ENCODE data around the gene VANGL1. TPM values are rescaled to one million over a fixed set of nuclear protein-coding genes. Genes with fewer than 3 reads are reported as not detected.

The VANGL1 gene
- total and polyA plus RNA-seq, 9 donors = 4.9 to 10.2 (median 7.4) TPM

DNA sequence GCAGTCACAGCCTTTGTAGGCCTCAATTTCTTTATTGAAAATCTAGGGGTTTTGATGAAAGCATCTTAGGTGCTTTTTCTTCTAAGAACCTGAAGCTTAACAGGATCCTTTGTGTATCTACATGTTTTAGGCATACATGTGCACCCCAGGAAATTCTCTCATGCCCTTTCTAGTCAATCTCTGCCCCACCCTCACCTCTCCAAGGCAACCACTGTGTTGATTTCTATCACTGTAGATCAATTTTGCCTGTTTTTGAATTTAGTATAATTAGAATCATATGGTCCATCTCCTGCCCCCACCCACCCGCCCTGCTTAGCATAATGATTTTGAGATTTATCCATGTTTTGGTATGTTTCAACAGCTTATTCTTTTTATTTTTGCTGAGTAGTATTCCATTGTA, 19.4 kb downstream of the VANGL1 start:
- H3K27ac ChIP-seq (ENCODE audit: low read length) = no peak overlapping the region
- H3K9me3 ChIP-seq (replicated peaks; ENCODE audit: control insufficient read depth, low read depth, low read length) = no peaks in the 10 kb centered on the region
- H3K4me3 ChIP-seq (ENCODE audit: low read length) = no peak overlapping the region
- no peaks in the 10 kb centered on the region for H3K27me3 ChIP-seq (ENCODE audit: control insufficient read depth, insufficient read depth, low read length)
- no CpG with 5 or more reads among the region's 1 CpG for WGBS (ENCODE audit: insufficient coverage)
- H3K36me3 ChIP-seq (ENCODE audit: control insufficient read depth, insufficient read depth, low read length) = peaks cover 41% of the 10 kb centered on the region
- DNase-seq = no peak
- H3K4me1 ChIP-seq (ENCODE audit: control insufficient read depth, insufficient read depth, low read length) = no peaks in the 10 kb centered on the region

DNA sequence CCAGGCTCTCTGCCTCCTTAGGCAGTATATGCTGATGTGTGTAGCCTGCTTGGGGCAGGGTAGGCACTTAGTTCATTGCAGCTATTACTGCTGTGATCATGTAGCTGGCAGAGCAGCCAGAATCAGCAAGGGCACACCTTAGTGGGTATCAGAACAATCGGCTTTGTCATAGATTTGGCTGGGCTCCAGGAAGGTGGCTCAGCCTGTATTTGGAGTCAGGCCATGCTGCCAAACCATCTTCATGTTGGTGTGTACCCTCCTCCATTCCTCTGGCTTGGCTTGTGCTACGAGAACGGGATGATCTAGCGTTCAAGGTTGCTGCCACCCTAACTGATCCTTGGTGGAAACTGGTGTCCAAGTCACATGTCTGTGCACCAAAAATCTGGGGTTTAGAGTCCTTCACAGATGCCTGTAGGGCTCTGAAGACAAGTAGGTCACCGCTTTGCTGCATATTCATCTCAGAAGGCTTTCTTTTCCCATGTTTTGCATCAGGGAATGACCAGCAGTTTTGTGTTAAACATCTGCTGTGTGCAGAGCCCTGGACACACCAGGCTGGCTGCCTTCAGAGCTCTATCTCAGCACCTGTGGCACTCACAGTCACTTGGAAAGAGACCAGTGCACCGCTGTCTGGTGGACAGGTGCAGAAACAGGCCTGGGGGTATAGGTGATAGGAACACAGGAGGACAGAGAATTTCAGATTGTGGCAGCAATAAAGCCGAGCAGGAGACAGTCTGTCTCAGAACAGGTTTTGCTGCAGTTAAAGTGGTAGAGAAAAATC, 23.7 kb downstream of the VANGL1 start:
- H3K9me3 ChIP-seq (replicated peaks; ENCODE audit: control insufficient read depth, low read depth, low read length) = peaks cover 3% of the 10 kb centered on the region
- no peaks in the 10 kb centered on the region for H3K27me3 ChIP-seq (ENCODE audit: control insufficient read depth, insufficient read depth, low read length)
- H3K27ac ChIP-seq (ENCODE audit: low read length) = no peak overlapping the region
- no peak for DNase-seq
- no peaks in the 10 kb centered on the region for H3K4me1 ChIP-seq (ENCODE audit: control insufficient read depth, insufficient read depth, low read length)
- no peak overlapping the region for H3K4me3 ChIP-seq (ENCODE audit: low read length)
- 91% methylated on average over 7 of the region's 7 CpGs for WGBS (ENCODE audit: insufficient coverage)
- H3K36me3 ChIP-seq (ENCODE audit: control insufficient read depth, insufficient read depth, low read length) = peaks cover 47% of the 10 kb centered on the region

DNA sequence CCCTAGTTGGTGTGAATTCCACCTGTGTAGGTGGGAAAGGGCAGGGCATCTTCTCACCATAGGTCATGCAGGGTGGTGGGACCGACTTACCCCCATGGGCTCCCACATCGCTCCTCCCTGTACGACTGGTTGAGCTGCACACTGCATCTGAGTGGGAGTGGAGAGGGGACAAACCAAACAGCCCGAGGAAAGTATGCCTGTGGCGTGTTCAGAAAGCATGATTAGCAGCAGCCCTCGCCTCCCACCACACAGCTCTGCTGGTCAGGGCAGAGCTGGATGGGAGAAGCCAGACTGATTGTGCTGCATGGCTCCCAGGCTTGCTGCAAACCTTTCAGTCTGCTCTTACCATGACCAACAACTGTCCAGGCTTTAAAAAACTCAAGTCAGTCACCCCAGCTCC, 24.4 kb downstream of the VANGL1 start:
- H3K4me3 ChIP-seq (ENCODE audit: low read length) = no peak overlapping the region
- H3K27me3 ChIP-seq (ENCODE audit: control insufficient read depth, insufficient read depth, low read length) = no peaks in the 10 kb centered on the region
- whole genome bisulfite sequencing (ENCODE audit: insufficient coverage) = 90% methylated on average over 6 of the region's 6 CpGs
- DNase-seq = no peak
- H3K27ac ChIP-seq (ENCODE audit: low read length) = no peak overlapping the region
- peaks cover 2% of the 10 kb centered on the region for H3K4me1 ChIP-seq (ENCODE audit: control insufficient read depth, insufficient read depth, low read length)
- H3K36me3 ChIP-seq (ENCODE audit: control insufficient read depth, insufficient read depth, low read length) = peaks cover 41% of the 10 kb centered on the region
- peaks cover 3% of the 10 kb centered on the region for H3K9me3 ChIP-seq (replicated peaks; ENCODE audit: control insufficient read depth, low read depth, low read length)

DNA sequence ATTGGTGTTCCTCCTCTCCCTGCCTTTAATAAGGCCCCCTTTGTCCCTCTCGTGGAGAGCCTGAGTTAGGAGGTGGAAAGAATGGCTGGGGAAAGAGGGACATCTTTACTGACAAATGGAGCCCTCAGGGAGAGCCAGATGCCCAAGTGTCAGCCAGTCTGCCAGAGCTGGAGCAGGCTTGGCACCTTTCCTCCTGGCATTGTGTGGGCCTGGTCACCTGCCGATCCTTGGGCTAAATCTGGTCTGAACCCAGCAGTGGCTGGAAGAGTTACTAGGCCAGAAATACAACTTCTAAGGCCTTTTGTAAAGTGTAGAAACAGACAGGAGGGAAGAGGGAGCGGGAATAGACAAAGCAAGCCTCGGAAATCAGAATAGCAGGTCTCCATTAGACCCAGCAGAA, 24.9 kb downstream of the VANGL1 start:
- Histone ChIP-seq H3K36me3 (ENCODE audit: control insufficient read depth, insufficient read depth, low read length) (peaks cover 41% of the 10 kb centered on the region), H3K4me1 (ENCODE audit: control insufficient read depth, insufficient read depth, low read length) (peaks cover 2% of the 10 kb centered on the region), H3K27ac (ENCODE audit: low read length) (no peak overlapping the region), H3K4me3 (ENCODE audit: low read length) (no peak overlapping the region), H3K27me3 (ENCODE audit: control insufficient read depth, insufficient read depth, low read length) (no peaks in the 10 kb centered on the region), H3K9me3 (replicated peaks; ENCODE audit: control insufficient read depth, low read depth, low read length) (peaks cover 3% of the 10 kb centered on the region)
- no peak for DNase-seq
- WGBS (ENCODE audit: insufficient coverage) = 89% methylated on average over 3 of the region's 4 CpGs

DNA sequence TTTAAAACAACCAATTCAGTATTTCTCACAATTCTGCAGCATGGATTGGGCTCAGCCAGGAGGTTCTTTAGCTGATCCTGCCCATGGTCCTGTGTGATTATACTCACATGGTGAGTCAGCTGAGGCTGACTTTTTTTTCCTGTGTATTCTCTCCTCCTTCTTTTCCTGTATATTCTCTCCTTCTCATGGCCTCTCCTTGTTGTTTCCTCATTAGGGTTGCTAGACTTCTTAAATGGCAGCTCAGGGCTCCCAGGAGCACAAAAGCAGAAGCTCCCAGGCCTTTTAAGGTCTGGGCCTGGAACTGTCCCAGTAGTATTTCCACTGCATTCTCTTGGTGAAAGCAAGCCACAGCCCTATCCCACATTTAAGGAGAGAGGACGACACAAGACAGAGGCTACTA, 26.8 kb downstream of the VANGL1 start:
- H3K9me3 ChIP-seq (replicated peaks; ENCODE audit: control insufficient read depth, low read depth, low read length) = peaks cover 3% of the 10 kb centered on the region
- WGBS (ENCODE audit: insufficient coverage) = no CpG with 5 or more reads among the region's 1 CpG
- H3K4me3 ChIP-seq (ENCODE audit: low read length) = no peak overlapping the region
- H3K27ac ChIP-seq (ENCODE audit: low read length) = no peak overlapping the region
- DNase-seq = no peak
- no peaks in the 10 kb centered on the region for H3K27me3 ChIP-seq (ENCODE audit: control insufficient read depth, insufficient read depth, low read length)
- peaks cover 2% of the 10 kb centered on the region for H3K4me1 ChIP-seq (ENCODE audit: control insufficient read depth, insufficient read depth, low read length)
- peaks cover 35% of the 10 kb centered on the region for H3K36me3 ChIP-seq (ENCODE audit: control insufficient read depth, insufficient read depth, low read length)

DNA sequence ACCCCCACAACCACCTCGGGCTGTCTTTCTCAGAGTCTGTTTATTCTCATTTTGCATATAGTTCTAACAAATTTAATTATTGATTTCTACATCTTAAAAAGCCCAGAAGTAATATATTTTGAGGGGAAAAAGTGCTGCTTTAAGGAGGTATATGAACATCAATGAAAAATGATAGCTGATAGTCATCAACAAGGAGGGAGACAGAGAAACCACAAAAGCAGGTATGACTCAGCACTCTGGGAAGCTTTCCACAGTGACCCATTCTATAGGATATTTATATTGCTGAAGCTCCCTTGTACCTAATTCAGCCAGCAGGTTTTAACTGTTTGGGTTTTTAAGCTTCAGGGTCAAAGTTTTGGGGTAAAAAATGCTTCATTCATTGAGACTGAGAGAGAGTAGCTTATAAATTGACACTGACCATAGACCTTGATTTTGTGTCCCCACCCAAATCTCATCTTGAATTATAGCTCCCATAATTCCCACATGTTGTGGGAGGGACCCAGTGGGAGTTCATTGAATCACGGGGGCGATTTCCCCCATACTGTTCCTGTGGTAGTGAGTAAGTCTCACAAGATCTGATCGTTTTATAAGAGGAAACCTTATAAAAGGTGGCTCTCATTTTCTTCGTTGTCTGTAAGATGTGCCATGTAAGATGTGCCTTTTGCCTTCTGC, 27.4 kb downstream of the VANGL1 start:
- WGBS (ENCODE audit: insufficient coverage) = no CpG with 5 or more reads among the region's 5 CpGs

DNA sequence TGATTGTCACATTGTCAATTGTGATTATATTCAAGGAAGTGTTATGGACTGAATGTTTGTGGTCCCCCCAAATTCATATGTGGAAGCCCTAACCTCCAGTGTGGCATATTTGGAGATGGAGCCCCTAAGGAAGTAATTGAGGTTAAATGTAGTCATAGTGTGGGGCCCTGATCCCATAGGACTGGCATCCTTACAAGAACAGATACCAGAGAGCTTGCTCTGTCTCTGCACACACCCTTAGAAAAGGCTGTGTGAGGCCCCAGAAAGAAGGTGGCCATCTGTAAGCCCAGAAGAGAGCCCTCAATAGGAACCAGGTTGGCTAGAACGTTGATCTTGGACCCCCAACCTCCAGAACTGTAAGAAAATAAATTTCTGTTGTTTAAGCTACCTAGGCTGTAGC, 28.1 kb downstream of the VANGL1 start:
- H3K4me1 ChIP-seq (ENCODE audit: control insufficient read depth, insufficient read depth, low read length) = peaks cover 2% of the 10 kb centered on the region

More for the DNA sequence above, 27.4 kb downstream of the VANGL1 start:
- H3K36me3 ChIP-seq (ENCODE audit: control insufficient read depth, insufficient read depth, low read length) = peaks cover 29% of the 10 kb centered on the region
- H3K4me3 ChIP-seq (ENCODE audit: low read length) = no peak overlapping the region
- H3K4me1 ChIP-seq (ENCODE audit: control insufficient read depth, insufficient read depth, low read length) = peaks cover 2% of the 10 kb centered on the region
- H3K27ac ChIP-seq (ENCODE audit: low read length) = no peak overlapping the region
- peaks cover 3% of the 10 kb centered on the region for H3K9me3 ChIP-seq (replicated peaks; ENCODE audit: control insufficient read depth, low read depth, low read length)
- H3K27me3 ChIP-seq (ENCODE audit: control insufficient read depth, insufficient read depth, low read length) = no peaks in the 10 kb centered on the region
- no peak for DNase-seq

DNA sequence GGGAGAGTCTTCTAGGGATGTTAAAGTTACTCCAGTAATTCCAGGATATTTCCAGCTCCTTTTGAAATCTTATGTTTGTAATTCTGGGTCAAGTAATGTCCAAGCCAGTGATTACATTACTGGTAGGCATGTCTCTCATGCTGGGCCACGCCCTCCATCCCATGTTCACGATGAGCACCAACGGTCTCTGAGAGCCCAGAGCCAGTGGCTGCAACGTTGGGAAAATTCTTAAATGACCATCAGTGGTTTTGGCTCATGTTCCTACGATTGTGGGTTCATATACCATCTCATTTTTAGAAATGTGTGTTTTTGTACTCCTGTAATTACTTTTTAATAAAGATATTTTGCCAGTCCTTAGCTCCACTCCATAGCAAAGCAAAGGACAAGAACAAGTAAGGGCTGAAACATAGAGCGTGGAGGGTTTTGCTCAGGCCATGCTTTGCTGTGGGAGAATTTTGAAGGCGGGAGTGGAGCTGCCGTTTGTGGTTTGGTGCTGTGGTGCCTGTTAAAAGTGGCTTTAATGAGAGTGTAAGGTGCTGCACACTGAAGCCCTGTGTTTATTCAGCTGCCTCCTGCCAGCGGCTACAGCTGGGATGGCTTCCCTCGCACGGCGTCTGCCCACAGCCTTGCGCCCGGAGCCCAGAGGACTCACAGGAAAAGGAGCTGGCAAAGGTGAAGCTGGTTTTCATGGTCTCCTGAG, 28.9 kb downstream of the VANGL1 start:
- H3K9me3 ChIP-seq (replicated peaks; ENCODE audit: control insufficient read depth, low read depth, low read length) = peaks cover 3% of the 10 kb centered on the region
- H3K4me1 ChIP-seq (ENCODE audit: control insufficient read depth, insufficient read depth, low read length) = peaks cover 2% of the 10 kb centered on the region
- 75% methylated on average over 11 of the region's 14 CpGs for WGBS (ENCODE audit: insufficient coverage)
- no peaks in the 10 kb centered on the region for H3K27me3 ChIP-seq (ENCODE audit: control insufficient read depth, insufficient read depth, low read length)
- no peak overlapping the region for H3K27ac ChIP-seq (ENCODE audit: low read length)
- H3K4me3 ChIP-seq (ENCODE audit: low read length) = no peak overlapping the region
- DNase-seq = no peak
- H3K36me3 ChIP-seq (ENCODE audit: control insufficient read depth, insufficient read depth, low read length) = peaks cover 20% of the 10 kb centered on the region

More for the DNA sequence above, 28.1 kb downstream of the VANGL1 start:
- peaks cover 27% of the 10 kb centered on the region for H3K36me3 ChIP-seq (ENCODE audit: control insufficient read depth, insufficient read depth, low read length)
- no CpG with 5 or more reads among the region's 1 CpG for WGBS (ENCODE audit: insufficient coverage)
- H3K27me3 ChIP-seq (ENCODE audit: control insufficient read depth, insufficient read depth, low read length) = no peaks in the 10 kb centered on the region
- no peak overlapping the region for H3K4me3 ChIP-seq (ENCODE audit: low read length)
- H3K27ac ChIP-seq (ENCODE audit: low read length) = no peak overlapping the region
- DNase-seq = no peak
- peaks cover 3% of the 10 kb centered on the region for H3K9me3 ChIP-seq (replicated peaks; ENCODE audit: control insufficient read depth, low read depth, low read length)

DNA sequence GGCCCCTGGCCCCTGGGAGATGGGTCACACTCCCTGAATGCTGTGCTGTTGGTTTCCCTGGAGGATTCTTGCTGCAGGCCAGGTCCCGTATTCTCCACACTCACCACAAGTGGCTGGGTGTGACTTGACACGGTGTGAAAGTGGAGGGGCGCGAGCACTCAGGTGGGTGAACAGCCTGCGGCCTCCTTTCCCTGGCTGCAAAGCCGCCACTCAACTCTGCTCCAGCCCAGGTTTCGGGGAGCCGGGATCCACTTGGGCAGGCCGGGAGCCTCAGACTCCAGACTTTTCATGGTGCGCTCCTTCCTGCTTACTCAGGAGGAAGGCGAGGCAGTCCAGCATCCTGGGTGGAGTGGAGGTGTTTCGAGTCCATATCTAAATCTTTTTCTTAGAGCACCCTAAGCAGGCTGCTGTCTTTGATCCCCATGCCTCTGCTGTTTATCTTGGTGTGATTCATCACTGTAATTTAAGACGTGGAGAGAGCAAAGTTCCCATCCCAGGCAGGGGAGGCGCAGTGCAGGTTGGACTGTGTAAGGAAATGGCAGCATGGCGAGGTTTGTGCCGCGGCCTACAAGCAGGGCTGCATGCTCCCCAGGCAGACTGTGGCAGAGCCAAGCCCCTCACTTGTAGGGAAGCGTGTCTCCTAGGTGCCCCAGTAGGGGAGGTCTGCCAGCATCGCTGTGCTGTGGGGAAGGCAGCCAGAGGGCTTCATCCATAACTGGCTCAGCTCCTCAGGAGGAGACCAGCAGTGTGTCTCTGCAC, 29.6 kb downstream of the VANGL1 start:
- 84% methylated on average over 9 of the region's 19 CpGs for WGBS (ENCODE audit: insufficient coverage)
- no peak for DNase-seq
- H3K4me1 ChIP-seq (ENCODE audit: control insufficient read depth, insufficient read depth, low read length) = peaks cover 2% of the 10 kb centered on the region
- no peak overlapping the region for H3K27ac ChIP-seq (ENCODE audit: low read length)
- H3K4me3 ChIP-seq (ENCODE audit: low read length) = no peak overlapping the region
- no peaks in the 10 kb centered on the region for H3K27me3 ChIP-seq (ENCODE audit: control insufficient read depth, insufficient read depth, low read length)
- peaks cover 3% of the 10 kb centered on the region for H3K9me3 ChIP-seq (replicated peaks; ENCODE audit: control insufficient read depth, low read depth, low read length)
- peaks cover 20% of the 10 kb centered on the region for H3K36me3 ChIP-seq (ENCODE audit: control insufficient read depth, insufficient read depth, low read length)

Data from muscle of leg (tissue), 11 donors.